NCI-H524 (cell line): ENCODE data around the gene CAB39L.
A peak's percentile ranks its signal among the peaks of the same experiment; 100 is the strongest.

ENCODE experiments used
- DNase-seq, 2 experiments: peaks; one replicate each; lab custom pipeline; 2025; lab: John Stamatoyannopoulos, UW

Gene CAB39L

DNA sequence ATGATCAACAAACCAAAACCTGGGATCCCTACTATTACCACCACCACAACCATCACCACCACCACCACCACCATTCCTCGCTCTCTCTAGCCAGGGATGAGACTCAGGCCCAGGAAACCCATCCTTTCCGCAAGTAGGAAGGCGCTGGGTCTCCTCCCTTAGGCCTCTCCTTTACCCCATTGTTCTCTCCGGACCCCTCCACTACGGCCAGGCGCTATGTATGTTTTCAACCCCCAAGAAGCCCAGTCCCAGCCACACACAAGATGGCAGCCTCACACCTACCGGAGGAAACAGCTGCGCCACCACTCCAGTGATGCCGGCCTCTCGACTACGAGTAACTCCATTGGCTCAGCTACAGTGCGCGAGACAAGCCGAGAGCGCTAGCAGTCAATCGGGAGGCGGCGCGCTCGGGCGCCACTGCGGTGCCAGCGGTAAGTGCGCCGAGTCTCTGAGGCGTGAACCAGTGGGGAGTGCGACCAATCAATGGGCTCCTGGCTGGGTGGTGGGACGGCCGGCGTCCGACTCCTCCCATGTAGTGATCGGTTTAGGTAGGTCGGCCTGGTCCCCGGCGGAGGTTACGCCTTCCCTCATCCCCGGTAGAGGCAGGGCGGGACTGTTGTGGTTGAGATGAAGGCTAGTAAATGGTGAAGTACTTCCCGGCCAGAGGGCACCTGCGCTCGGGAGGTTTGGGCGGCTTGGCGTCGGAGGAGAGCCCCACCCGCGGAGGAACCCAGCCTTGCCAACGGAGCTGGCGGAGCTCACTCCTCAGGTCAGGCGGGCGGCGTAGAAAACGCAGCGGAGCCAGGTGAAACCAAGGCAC lies at the start of gene CAB39L, which contains the start of gene SETDB2:
Gene CAB39L (minus strand): TSS at position 361 of the 820 bp plus-strand sequence. CDS start 61,154 bp downstream, outside the sequence.
Gene SETDB2 (plus strand): TSS at position 571 of the 820 bp plus-strand sequence. CDS start 7,620 bp downstream, outside the sequence.
- peak; percentile 96 to 98 for DNase-seq

DNA sequence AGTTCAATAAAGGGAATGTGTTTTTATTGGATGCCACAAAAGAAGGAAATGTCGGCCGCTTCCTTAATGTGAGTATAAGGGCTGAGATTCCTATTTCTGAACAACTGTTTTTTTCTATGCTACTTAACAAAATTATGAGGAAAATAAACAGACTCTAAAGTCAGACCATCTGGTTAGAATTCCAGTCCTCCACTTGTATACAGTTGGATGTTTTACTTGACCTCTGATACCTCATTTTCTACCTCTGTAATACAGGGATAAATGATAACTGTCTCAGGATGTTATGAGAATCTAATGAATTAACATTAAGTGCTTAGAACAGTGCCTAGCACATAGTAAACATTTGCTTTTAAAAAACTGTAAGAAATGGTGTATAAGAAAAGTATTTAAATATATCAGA lies 44.7 kb upstream of the CAB39L start:
- DNase-seq, result no peak

DNA sequence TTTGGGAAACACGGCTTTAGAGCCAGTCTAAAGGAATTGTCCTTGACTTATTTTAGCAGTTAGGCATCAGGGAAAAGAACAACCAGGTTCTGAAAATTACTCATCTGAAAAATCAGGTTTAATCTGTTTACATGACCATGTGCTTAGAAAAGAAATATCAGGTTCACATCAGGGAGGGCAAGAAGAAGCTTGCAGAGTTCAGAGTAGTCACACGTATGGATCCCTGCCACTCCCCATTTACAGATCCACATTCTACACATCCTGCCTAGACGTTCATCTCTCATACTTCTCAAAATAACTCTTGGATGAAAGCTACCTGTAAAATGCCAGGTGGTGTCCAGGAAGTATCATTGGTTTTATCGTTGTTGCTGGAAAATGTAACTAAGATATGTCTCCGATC lies 37.9 kb upstream of the CAB39L start:
- DNase-seq, result no peak

DNA sequence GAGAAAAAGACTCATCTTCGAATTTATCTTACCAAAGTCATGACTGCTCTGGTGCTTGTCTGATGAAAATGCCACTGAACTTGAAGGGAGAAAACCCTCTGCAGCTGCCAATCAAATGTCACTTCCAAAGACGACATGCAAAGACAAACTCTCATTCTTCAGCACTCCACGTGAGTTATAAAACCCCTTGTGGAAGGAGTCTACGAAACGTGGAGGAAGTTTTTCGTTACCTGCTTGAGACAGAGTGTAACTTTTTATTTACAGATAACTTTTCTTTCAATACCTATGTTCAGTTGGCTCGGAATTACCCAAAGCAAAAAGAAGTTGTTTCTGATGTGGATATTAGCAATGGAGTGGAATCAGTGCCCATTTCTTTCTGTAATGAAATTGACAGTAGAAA lies 32.7 kb upstream of the CAB39L start:
- DNase-seq, result no peak

DNA sequence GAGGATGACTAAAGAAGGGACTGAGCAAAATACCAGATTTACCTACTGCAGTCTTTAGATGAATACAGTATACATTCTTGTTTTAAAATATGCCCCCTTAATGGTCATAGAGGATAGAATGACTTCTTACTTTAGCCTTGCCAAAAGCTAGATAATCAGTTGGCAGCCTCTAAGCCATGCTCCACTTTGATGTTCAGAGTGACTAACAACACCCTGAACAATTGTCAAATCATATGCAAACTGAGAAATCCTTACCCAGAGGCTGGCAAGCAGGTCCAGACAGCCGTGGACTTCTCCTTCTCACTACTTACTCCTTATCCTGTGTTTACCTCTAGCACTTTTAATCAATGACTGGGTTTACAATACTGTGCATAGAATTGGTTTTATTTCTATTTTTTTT lies 28.3 kb upstream of the CAB39L start:
- DNase-seq, result no peak

DNA sequence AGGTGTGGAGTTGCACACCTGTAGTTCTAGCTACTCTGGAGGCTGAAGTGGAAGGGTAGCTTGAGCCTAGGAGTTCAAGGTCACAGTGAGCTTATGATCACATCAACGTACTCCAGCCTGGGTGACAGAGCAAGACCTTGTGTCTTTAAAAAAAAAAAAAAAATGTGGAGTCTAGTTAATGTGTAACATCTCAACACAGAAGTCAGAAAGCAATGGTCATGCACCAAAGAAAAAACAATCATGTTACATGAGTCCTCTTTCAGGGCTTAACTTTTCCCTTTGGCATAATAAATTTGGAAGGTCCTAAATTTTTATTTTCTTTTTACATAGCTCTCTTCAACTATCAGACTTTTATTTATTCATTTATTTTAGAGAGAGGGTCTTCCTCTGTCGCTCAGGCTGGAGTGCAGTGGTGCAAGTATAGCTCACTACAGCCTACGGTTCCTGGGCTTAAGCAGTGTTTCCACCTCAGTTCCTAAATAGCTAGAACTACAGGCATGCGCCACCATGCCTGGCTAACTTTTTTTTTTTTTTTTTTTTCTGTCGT lies 22.5 kb upstream of the CAB39L start:
- DNase-seq, result no peak

DNA sequence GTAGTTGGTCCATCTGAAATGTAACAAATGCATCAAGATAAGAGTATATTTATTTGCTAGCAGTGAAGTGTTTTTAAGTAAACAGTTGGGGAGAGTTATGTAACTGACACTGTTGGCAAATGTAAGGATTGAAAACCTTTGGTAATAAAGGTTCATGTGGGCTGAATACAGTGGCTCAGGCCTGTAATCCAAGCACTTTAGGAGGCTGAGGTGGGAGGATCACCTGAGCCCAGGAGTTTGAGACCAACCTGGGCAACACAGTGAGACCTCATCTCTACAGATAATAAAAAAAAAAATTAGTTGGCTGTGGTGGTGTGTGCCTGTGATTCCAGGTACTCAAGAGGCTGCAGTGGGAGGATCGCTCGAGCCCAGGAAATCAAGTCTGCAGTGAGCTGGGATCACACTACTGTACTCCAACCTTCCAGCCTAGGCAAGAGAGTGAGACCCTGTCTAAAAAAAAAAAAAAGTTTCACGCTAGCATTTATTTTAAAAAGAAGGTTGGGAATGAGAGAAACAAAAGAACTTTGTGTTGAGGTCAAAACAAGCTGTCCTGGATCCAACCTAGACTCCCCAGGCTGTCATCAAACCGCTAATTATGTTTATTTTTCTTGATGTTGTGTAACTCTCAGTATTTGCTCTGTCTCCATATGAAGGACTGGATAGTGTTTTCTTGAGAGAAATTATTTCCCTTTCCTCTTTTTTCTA lies 20.9 kb upstream of the CAB39L start:
- DNase-seq, result no peak

DNA sequence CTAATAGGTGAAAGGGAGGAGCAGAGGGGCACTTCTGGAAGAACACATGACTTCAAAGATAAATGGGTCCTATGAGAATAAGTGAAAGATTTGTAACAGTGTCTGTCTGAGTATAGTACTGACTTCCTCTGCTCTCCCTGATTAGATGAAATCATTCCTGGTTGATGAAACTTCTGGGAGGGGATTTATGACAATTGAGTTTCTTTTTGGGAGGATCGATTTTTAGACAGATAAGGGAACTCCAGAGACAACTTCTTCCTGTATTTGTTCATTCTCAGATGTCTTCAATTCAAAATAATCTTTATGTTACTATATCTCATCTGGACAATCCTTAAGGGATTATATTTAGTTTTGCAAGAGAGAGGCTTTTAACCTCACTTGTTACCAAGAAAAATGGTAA lies 20.2 kb upstream of the CAB39L start:
- no peak for DNase-seq

DNA sequence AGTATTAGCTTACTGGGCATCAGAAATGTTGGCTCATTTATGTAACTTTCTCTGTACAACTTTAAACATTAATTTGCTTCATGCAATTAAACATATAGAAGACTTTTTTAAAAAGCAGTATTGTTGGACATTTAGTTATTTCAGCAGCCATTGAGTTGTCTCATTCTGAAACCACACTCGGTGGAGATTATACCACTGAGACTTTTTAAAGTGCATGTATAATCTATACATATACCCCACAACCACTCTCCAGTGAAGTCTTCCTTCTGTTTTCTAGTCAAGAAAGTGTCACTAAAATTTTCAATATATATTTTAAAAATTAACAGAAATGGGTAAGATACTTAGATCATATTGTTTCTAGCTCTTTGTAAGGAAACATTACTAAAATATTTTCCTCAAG lies 15.7 kb upstream of the CAB39L start:
- DNase-seq, result no peak

DNA sequence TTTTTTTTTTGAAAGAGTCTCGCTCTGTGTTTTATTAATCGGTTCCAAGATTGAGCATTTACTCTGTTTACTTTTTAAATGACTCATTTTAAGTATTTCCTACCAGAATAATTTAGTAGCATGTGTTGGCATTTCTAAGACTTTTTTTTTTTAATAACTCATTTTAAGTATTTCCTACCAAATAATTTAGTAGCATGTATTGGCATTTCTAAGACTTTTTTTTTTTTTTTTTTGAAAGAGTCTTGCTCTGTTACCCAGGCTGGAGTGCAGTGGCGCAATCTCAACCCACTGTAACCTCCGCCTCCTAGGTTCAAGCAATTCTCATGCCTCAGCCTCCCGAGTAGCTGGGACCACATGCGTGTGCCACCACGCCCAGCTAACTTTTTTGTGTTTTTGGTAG lies 13.4 kb upstream of the CAB39L start:
- no peak for DNase-seq

DNA sequence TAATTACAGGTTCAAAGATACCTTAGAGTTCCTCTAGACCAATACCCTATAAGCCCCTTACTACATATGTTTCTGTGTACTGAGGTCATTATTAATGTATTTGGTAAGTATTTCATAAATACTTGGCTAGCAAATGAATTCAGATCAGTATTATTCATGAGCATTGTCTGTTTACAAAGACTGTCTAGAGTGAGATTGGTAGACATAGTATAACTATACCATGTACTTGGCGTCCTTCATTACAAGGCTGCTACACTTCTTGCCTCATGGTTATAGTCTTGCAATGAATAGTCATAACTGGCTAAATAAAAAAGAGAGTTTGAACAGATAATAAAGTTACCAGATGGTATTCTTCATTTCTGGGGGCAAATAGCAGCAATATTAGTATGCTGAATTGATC lies 12.3 kb upstream of the CAB39L start:
- no peak for DNase-seq

DNA sequence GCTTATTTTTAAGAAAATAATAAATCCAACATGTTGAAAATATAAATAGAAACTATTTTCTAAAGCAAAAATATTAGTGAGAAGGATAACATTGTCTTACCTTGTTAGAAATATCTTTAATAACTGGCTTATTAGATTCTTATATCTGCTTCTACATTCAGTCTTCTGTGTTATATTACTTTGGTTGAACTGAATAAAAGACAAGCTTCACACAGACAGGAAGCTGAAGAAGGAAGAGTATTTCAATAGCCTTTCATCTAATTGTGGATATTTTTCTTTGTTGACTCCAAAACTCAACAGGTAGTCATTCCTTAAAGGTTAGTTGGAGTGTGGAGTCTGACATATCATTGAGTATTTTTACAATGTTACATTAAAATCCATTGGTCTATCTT lies 11.1 kb upstream of the CAB39L start:
- DNase-seq, result no peak

DNA sequence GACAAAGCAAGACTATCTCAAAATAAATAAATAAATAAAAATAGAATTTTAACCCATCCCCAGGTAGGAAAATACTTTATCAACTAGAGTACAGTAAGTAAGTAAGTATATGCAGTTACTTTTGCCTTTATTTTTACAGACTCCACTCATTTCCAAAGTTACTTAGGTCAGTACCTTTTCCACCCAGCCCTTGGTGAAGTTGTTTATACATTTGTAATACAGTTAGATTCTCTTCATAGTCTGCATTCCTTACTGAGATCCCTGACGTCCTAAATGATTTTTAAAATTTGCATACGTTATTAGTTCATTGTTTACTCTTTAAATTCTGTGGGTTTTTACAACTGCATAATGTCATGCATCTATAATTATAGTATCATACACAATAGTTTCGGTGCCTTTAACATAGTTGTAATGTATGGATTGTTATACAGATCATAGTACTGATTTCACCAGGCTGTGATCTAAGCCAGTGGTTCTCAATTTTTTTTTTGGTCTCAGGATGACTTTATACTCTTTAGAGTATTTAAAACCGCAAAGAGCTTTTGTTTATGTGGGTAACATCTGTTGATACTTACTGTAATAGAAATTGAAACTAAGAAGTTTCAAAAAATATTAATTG lies 10.6 kb upstream of the CAB39L start:
- no peak for DNase-seq

DNA sequence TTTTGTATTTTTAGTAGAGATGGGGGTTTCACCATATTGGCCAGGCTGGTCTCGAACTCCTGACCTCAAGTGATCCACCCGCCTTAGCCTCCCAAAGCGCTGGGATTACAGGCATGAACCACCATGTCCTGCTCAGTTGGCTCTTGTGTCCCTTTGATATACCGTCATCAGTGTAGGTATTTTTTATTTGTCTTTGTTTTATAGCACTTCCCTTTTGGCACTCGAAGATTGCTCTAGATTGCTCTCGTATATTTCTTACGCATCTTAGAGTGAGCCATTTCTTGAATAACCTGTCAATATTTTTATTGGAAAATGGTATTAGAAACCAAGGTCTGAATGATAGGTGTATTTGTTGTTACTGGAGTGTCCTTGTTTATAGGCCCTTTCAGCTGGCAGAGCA lies 9.6 kb upstream of the CAB39L start:
- no peak for DNase-seq

DNA sequence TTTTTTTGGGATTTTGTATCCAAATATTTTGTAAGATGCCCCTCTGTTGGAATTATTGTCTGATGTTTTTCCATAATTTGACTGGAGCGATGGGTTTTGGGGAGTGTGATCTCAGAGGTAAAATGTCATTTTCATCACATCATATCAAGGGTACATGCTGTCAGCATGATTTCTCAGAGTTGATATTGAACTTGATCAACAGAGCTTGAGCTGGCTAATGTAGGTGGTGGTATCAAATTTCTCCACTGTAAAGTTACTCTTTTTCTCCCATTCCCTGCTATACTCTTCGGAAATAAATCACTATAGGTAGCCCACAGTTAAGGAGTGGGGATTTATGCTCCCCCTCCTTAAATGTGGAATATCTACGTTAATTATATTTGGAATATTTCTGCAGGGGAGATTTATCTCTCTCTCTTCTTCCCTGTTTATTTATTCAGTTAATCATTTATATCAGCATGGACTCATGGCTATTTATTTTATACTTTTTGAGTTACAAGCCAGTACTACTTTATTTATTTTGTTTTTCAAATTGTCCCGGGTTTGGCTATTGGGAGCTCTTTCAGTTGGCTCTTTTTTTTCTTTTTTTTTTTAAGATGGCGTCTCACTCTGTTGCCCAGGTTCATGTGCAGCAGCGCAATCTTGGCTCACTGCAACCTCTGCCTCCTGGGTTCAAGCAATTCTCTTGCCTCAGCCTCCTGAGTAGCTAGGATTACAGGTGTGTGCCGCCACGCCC lies 9.0 kb upstream of the CAB39L start:
- no peak for DNase-seq

DNA sequence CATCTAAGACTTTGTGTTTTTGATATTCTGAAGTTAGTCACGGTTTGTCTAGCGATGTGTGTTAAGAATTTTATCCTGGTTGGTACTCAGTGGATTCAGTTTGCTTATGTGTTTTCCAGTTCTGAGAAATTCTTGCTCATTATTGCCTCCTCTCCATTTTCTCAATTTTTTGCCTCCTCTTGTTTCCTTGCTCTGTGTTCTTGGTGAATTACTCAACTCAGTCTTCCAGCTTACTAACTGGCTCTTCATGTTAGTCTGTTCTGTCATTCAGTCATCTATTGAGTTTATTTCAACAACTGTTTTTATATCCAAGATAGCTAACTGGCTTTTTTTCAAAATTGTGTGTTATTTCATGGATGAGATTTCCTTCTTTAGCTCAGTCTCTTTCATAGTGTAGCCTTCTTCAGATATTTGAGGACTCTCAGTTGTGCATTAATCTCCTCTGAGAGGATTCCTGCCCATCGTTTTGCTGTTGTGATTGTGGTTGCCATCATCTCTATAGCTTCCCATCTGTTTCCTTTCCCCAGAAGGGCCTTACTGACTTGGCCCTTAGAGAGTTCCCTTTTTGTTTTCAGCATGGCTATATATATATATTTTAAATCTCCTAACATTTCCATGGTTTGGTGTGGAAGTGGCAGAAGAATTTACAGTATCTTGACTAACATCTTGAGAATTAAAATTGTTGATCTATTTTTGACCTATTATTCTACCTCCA lies 6.4 kb upstream of the CAB39L start:
- DNase-seq, result peak; percentile 32 to 66

DNA sequence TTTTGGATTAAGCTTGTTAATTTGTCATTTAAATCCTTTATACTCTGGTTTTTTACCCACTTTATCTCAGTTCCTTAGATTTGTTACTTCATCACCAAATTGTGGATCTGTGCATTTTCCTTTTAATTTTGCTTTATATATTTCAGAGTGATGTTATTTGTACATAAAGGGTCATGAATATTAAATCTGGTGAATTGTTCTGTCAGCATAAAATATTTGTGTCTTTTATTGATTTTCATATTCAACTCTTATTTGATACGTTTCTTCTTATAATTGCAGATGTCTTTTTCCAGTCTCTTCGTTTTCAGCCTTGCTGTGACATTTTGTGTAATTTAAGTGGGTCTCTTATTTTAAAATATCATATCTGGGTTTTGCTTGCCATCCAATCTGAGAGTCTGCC lies 4.9 kb upstream of the CAB39L start:
- DNase-seq, result no peak

DNA sequence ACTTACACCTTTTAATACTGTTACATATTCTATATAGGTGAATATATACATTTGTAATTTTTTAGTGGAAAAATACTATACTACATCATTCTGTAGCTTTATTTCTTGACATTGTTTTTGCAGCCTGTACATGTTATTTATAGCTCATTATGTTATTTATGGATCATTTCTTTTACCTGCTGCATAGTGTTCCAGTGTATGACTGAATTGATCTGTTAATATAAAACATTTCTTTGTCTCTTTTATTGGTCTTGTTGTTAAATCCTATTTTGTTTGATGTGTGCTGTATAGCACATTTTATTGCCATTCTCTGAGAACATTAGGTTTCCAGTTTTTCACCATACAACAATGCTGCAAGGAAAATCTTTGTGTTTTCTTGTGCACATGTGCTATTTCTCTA lies 2.6 kb upstream of the CAB39L start:
- DNase-seq, result no peak

DNA sequence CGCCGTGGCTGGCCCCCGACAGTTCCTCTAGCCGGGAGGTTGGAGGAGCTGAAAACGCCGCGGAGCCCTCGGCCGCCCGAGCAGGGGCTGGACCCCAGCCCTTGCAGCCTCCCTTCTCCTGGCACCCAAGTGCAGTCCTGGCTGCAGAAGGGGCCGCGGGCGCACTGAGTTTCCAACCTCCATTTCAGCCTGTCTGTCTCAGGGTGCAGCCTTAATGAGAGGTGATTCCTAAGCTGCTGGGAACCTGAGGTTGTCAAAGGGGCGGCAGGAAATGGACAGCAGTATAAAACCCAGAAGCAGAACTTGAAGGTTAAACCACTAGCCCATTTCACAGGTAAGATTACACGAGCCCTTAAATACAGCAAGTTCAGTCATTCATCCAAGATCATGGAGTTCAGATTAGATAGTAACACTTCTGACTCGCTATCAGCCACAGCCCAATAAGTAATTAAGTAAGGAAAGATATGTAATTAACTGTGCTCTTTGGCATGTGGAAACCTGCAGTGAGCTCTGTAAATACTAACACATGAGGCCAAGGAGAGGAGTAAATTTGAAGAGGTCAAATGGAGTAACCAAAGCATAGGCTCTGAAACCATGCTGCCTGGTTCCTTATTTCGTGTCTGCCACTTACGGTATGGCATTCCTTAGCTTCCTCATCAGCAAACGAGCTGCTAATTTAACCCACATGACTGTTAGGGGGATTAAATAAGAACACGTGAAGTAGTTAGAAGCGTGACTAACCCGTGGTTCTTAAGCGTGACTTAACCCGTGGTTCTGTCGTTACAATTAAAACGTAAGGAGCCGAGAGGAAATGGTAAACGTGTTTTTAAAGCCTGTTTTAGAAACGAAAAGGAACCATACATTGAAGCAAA lies 896 bp upstream of the CAB39L start:
- DNase-seq, result peak in 1 of 2 experiments; percentile 46

DNA sequence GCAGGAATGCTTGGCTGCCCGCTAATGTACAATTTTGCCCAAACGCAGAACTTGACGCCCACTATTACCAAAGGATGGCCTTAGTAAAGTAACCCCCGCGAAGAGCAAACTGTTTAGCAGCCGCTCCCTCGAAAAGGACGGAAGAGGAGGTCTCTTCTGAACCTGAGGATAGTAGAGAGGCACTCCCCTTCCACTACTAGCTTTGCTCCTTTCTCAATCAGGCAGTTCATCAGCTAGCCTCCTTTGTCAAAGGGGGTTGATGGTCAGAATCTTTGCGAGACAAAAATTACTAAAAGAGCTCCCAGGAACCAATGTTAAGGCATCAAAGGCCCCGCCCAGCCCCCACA lies 534 bp downstream of the CAB39L start:
- DNase-seq, result peak in 1 of 2 experiments; percentile 50
